ENCODE data around the gene MRTFB. TPM values are rescaled to one million over a fixed set of nuclear protein-coding genes. Genes with fewer than 3 reads are reported as not detected.

The MRTFB gene
- total RNA-seq, 2 donors from 2014 or later, result 41.0 to 42.0 TPM

GRCh38 chr16:14199624-14200023 is 128.5 kb downstream of the MRTFB start:
- intact Hi-C loops (cut with DNase I), result loop anchor here in 1 of 2 donors (5.0 kb wide), 1 partner anchor 462 kb away; no protein-coding TSS in a partner anchor
- no peak for DNase-seq (ENCODE audit: low spot score)

- no peak for DNase-seq (ENCODE audit: low spot score)
- intact Hi-C loops (cut with DNase I), result loop anchor here in 1 of 2 donors (5.0 kb wide), 1 partner anchor 465 kb away; no protein-coding TSS in a partner anchor
Measured at GRCh38 chr16:14202095-14202494, 131.0 kb downstream of the MRTFB start.

- DNase-seq (ENCODE audit: low spot score), result no peak
- intact Hi-C loops (cut with DNase I), result loop anchor here in 1 of 2 donors (5.0 kb wide), 1 partner anchor 465 kb away; no protein-coding TSS in a partner anchor
Measured at GRCh38 chr16:14202697-14203096, 131.6 kb downstream of the MRTFB start.

- DNase-seq (ENCODE audit: low spot score), result no peak
- intact Hi-C loops (cut with DNase I), result loop anchor here in 1 of 2 donors (5.0 kb wide), 1 partner anchor 466 kb away; no protein-coding TSS in a partner anchor
Measured at GRCh38 chr16:14203166-14203565, 132.0 kb downstream of the MRTFB start.

- no peak for DNase-seq (ENCODE audit: low spot score)
- intact Hi-C loops (cut with DNase I), result no loop called here
Measured at GRCh38 chr16:14205666-14206065, 134.5 kb downstream of the MRTFB start.

- DNase-seq (ENCODE audit: low spot score), result no peak
- intact Hi-C loops (cut with DNase I), result no loop called here
Measured at GRCh38 chr16:14211856-14212543, 140.9 kb downstream of the MRTFB start.

- intact Hi-C loops (cut with DNase I), result no loop called here
- DNase-seq (ENCODE audit: low spot score), result no peak
Measured at GRCh38 chr16:14215941-14216340, 144.8 kb downstream of the MRTFB start.

GRCh38 chr16:14219983-14220382 is 148.9 kb downstream of the MRTFB start:
- no peak for DNase-seq (ENCODE audit: low spot score)
- intact Hi-C loops (cut with DNase I), result no loop called here

- DNase-seq (ENCODE audit: low spot score), result no peak
- intact Hi-C loops (cut with DNase I), result no loop called here
Measured at GRCh38 chr16:14223632-14224031, 152.5 kb downstream of the MRTFB start.

- DNase-seq (ENCODE audit: low spot score), result no peak
- intact Hi-C loops (cut with DNase I), result no loop called here
Measured at GRCh38 chr16:14225457-14225856, 154.3 kb downstream of the MRTFB start.

- DNase-seq (ENCODE audit: low spot score), result no peak
- intact Hi-C loops (cut with DNase I), result loop anchor here in 1 of 2 donors (2.0 to 10.0 kb wide), 2 partner anchors 29 to 1743 kb away; no protein-coding TSS in a partner anchor
Measured at GRCh38 chr16:14232106-14232864, 161.2 kb downstream of the MRTFB start.

- no peak for DNase-seq (ENCODE audit: low spot score)
- intact Hi-C loops (cut with DNase I), result loop anchor here in 1 of 2 donors (10.0 kb wide), 1 partner anchor 1738 kb away; no protein-coding TSS in a partner anchor
Measured at GRCh38 chr16:14236401-14236800, 165.3 kb downstream of the MRTFB start.

GRCh38 chr16:14238756-14239155 is 167.6 kb downstream of the MRTFB start:
- no peak for DNase-seq (ENCODE audit: low spot score)
- intact Hi-C loops (cut with DNase I), result loop anchor here in 1 of 2 donors (10.0 kb wide), 1 partner anchor 1736 kb away; no protein-coding TSS in a partner anchor

- no peak for DNase-seq (ENCODE audit: low spot score)
- intact Hi-C loops (cut with DNase I), result loop anchor here (10.0 kb wide), 2 partner anchors 315 to 1735 kb away; partner anchors contain the start of gene ERCC4 (in 1 of the 2)
Measured at GRCh38 chr16:14239791-14240190, 168.7 kb downstream of the MRTFB start.

- intact Hi-C loops (cut with DNase I), result loop anchor here in 1 of 2 donors (10.0 kb wide), 1 partner anchor 316 kb away; the partner anchor contains the start of gene ERCC4
- DNase-seq (ENCODE audit: low spot score), result no peak
Measured at GRCh38 chr16:14240219-14240843, 169.2 kb downstream of the MRTFB start.

GRCh38 chr16:14240964-14241363 is 169.8 kb downstream of the MRTFB start:
- intact Hi-C loops (cut with DNase I), result loop anchor here in 1 of 2 donors (10.0 kb wide), 1 partner anchor 316 kb away; the partner anchor contains the start of gene ERCC4
- no peak for DNase-seq (ENCODE audit: low spot score)

- intact Hi-C loops (cut with DNase I), result loop anchor here in 1 of 2 donors (10.0 kb wide), 1 partner anchor 317 kb away; the partner anchor contains the start of gene ERCC4
- no peak for DNase-seq (ENCODE audit: low spot score)
Measured at GRCh38 chr16:14241631-14242030, 170.5 kb downstream of the MRTFB start.

- no peak for DNase-seq (ENCODE audit: low spot score)
- intact Hi-C loops (cut with DNase I), result loop anchor here in 1 of 2 donors (10.0 kb wide), 1 partner anchor 318 kb away; the partner anchor contains the start of gene ERCC4
Measured at GRCh38 chr16:14242769-14243168, 171.7 kb downstream of the MRTFB start.

All from posterior vena cava (tissue), 2 donors.